HG03432 (cell line): Measurements from ENCODE around the gene TIMM50.

Experiments used
- ATAC-seq: cut with Tn5 transposase; IDR thresholded peaks from one replicate; pipeline ENCODE4 v1.9.1; 2021; ENCODE audit warnings: mild to moderate bottlenecking, moderate library complexity; ENCODE audit not compliant: unreplicated experiment

TIMM50 gene

DNA sequence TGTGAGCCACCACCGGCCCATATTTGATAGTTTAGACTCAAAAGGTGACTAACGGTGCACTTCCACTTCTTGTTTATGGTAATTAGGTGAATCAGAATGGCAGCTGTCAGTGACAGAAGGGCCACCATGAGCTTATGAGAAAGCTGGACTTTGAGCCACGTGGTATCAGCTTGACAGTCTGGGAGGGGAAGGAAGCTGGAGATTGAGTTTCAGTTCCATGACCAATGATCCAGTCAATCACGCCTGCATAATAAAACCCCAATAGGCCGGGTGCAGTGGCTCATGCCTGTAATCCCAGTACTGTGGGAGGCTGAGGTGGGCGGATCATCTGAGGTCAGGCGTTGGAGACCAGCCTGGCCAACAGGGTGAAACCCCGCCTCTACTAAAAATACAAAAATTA is 43.9 kb downstream of the TIMM50 start:
- no peak for ATAC-seq

DNA sequence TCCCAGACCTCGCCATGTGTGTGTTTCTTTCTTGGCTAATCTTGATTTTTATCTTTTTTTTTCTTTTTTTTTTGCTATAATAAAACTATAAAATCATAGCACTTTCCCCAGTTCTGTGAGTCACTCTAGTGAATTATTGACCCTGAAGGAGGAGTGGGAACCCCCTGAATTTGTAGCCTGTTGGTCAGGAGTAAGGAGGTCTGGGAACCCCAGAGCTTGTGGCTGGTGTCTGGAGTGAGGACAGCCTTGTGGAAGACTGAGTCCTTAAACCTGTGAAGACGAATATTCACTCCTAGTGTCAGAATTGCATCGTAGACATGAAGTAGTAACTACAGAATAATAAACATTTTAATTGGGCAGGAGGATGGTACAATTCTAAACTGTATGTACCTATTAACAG is 44.6 kb downstream of the TIMM50 start:
- ATAC-seq, result no peak

GRCh38 chr19:39531834-39532232 is 51.2 kb downstream of the TIMM50 start:
- no peak for ATAC-seq

GRCh38 chr19:39532233-39533002 is 51.8 kb downstream of the TIMM50 start, which contains the start of gene EID2B:
Gene EID2B (minus strand): TSS chr19:39532852. CDS start chr19:39532802, 50 bp downstream.
- peak; percentile 89 for ATAC-seq

DNA sequence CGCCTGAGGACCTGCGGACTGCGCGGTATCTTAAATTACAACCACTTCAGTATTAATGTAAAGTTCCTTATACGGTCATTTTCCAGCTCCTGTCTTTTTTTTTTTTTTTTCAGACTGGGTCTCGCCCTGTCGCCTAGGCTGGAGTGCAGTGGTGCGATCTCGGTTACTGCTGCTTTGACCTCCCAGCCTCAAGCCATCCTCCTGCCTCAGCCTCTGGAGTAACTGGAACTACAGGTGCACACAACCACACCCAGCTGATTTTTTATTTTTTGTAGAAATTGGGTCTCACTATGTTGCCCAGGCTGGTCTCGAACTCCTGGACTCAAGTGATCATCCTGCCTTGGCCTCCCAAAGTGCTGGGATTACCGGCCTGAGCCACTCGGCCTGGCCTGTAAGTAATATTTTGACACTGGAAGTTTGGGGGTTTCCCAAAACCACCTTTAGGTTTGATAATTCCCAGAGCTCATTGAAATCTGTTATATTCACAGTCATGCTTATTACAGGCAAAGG is 52.4 kb downstream of the TIMM50 start:
- no peak for ATAC-seq

- no peak for ATAC-seq
Measured at GRCh38 chr19:39533791-39534190, 53.2 kb downstream of the TIMM50 start.

GRCh38 chr19:39539165-39539517 is 58.5 kb downstream of the TIMM50 start:
- no peak for ATAC-seq

- ATAC-seq, result peak; percentile 82
Measured at GRCh38 chr19:39539518-39540332, 59.1 kb downstream of the TIMM50 start, which contains the start of gene EID2. Gene EID2 (minus strand): TSS chr19:39540161. CDS start chr19:39540079, 82 bp downstream.

DNA sequence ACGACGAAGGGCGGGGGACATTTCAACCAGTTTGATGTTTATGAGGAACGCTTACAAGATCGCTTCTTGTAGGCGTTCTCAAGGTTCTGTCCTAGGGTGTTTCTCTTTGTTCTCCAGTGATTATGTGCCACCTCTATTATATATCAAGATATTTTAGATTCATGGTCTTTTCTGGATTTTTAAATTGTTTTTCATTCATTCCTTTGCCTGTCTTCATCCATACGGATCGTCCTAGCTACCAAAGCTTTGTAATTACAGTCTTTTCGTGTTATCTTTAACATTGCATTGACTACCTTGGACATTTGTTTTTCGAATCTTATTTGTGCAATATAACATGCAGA is 59.7 kb downstream of the TIMM50 start:
- no peak for ATAC-seq
